CD14-positive monocyte (primary cell): ENCODE data around the gene PLCB2. TPM values are rescaled to one million over a fixed set of nuclear protein-coding genes. Genes with fewer than 3 reads are reported as not detected.
A peak's percentile ranks its signal among the peaks of the same experiment; 100 is the strongest.

Experiments used
- DNase-seq, 3 donors: peaks; one replicate each; pipeline ENCODE4 v3.0.0-alpha.2; 2011 to 2022
- H2AFZ ChIP-seq: 2 replicates; pipeline ENCODE4 v1.6.0; 2012; ENCODE audit warnings: mild to moderate bottlenecking, low read depth, low read length, inconsistent platforms; ENCODE audit not compliant: insufficient read depth, poor library complexity, severe bottlenecking
- H3K27ac ChIP-seq, 2 donors: 1 replicate in 1 of 2; 2 replicates in 1 of 2; pipeline ENCODE4 v1.5.1; 2012 to 2013; ENCODE audit warnings: low read length in 2 of 2, control low read depth in 1 of 2, inconsistent platforms in 1 of 2, low read depth in 1 of 2, mild to moderate bottlenecking in 1 of 2
- H3K27me3 ChIP-seq, 2 donors: one replicate each; pipeline versions ENCODE4 v1.6.0 to v1.6.1; 2011 to 2013; ENCODE audit warnings: low read length in 2 of 2; ENCODE audit not compliant: control insufficient read depth in 2 of 2, insufficient read depth in 2 of 2
- H3K36me3 ChIP-seq, 2 donors: replicated peaks in 1 of 2; 1 replicate in 1 of 2; 2 replicates in 1 of 2; pipeline versions ENCODE4 v1.5.1 to v1.6.1; 2012 to 2013; ENCODE audit warnings: low read length in 2 of 2, control low read depth in 1 of 2, inconsistent platforms in 1 of 2, mild to moderate bottlenecking in 1 of 2; ENCODE audit not compliant: insufficient read depth in 2 of 2, control insufficient read depth in 1 of 2
- H3K4me1 ChIP-seq, 2 donors: 1 replicate in 1 of 2; 2 replicates in 1 of 2; pipeline versions ENCODE4 v1.5.1 to v1.6.1; 2012 to 2013; ENCODE audit warnings: low read length in 2 of 2, control low read depth in 1 of 2, inconsistent platforms in 1 of 2, mild to moderate bottlenecking in 1 of 2, moderate library complexity in 1 of 2; ENCODE audit not compliant: insufficient read depth in 2 of 2, control insufficient read depth in 1 of 2
- H3K4me2 ChIP-seq: replicated peaks from 2 replicates; pipeline ENCODE3; 2012; ENCODE audit warnings: low read length, moderate library complexity, mild to moderate bottlenecking; ENCODE audit not compliant: poor library complexity, severe bottlenecking; ENCODE audit errors: extremely low read depth
- H3K4me3 ChIP-seq, 3 experiments: fragments of 200-600 bp in 1 of 3; sonication (generic) in 1 of 3; replicated peaks in 1 of 3; 1 replicate in 2 of 3; 2 replicates in 1 of 3; pipeline ENCODE4 v1.5.1; 2011 to 2013; ENCODE audit warnings: low read length in 3 of 3, mild to moderate bottlenecking in 3 of 3, control low read depth in 2 of 3, low read depth in 2 of 3, inconsistent platforms in 1 of 3, moderate library complexity in 1 of 3
- H3K79me2 ChIP-seq: 2 replicates; pipeline ENCODE4 v1.6.0; 2012; ENCODE audit warnings: mild to moderate bottlenecking, control low read depth, inconsistent platforms, low read length, moderate library complexity; ENCODE audit not compliant: insufficient read depth
- H3K9ac ChIP-seq: 2 replicates; pipeline ENCODE4 v1.6.0; 2017; ENCODE audit warnings: low read length, mild to moderate bottlenecking; ENCODE audit not compliant: insufficient read depth, poor library complexity, severe bottlenecking
- H3K9me3 ChIP-seq, 2 donors: replicated peaks in 1 of 2; 1 replicate in 1 of 2; 2 replicates in 1 of 2; pipeline versions ENCODE4 v1.5.1 to v1.6.1; 2012 to 2013; ENCODE audit warnings: low read length in 2 of 2, control low read depth in 1 of 2; ENCODE audit not compliant: control insufficient read depth in 1 of 2, insufficient read depth in 1 of 2
- H4K20me1 ChIP-seq: 2 replicates; pipeline ENCODE4 v1.6.0; 2012; ENCODE audit warnings: mild to moderate bottlenecking, low read length, control low read depth, moderate library complexity; ENCODE audit not compliant: insufficient read depth
- H3K27ac Mint-ChIP-seq, 7 donors: one replicate each; pipeline ENCODE4 v1.8.0; 2020; ENCODE audit warnings: mild to moderate bottlenecking in 7 of 7, mixed read lengths in 7 of 7, moderate library complexity in 6 of 7, inconsistent platforms in 2 of 7
- H3K27me3 Mint-ChIP-seq, 3 donors: one replicate each; pipeline ENCODE4 v1.8.0; 2021 to 2022; ENCODE audit warnings: low read depth in 3 of 3, mild to moderate bottlenecking in 3 of 3, mixed read lengths in 3 of 3, moderate library complexity in 3 of 3, inconsistent platforms in 1 of 3
- H3K36me3 Mint-ChIP-seq, 2 donors: one replicate each; pipeline ENCODE4 v1.8.0; 2020; ENCODE audit warnings: mixed read lengths in 2 of 2, inconsistent platforms in 1 of 2, mild to moderate bottlenecking in 1 of 2
- H3K4me1 Mint-ChIP-seq: one replicate; pipeline ENCODE4 v1.8.0; 2020; ENCODE audit warnings: mild to moderate bottlenecking, mixed read lengths
- H3K4me3 Mint-ChIP-seq, 2 donors: one replicate each; pipeline ENCODE4 v1.8.0; 2020; ENCODE audit warnings: mild to moderate bottlenecking in 2 of 2, mixed read lengths in 2 of 2, moderate library complexity in 1 of 2
- H3K9me3 Mint-ChIP-seq, 7 donors: one replicate each; pipeline ENCODE4 v1.8.0; 2020 to 2022; ENCODE audit warnings: mixed read lengths in 7 of 7, mild to moderate bottlenecking in 6 of 7, moderate library complexity in 6 of 7, inconsistent platforms in 2 of 7
- WGBS: methylation state at CpG from one replicate; pipeline ENCODE4 v1.1.5; 2013; ENCODE audit warnings: missing lambda C conversion rate; ENCODE audit not compliant: insufficient coverage; 5-methylcytosine and 5-hydroxymethylcytosine counted together
- intact Hi-C, 2 donors: fragments of 100-400 bp; cut with micrococcal nuclease; formaldehyde crosslinking; loops; one replicate each; pipeline versions ENCODE4 v1.15.0 to v1.15.1; 2023
- polyA plus RNA-seq, 3 donors: library from polyadenylated mRNA; depleted of rRNA in 1 of 3; unstranded in 2 of 3; stranded (reverse) in 1 of 3; fragments of 300-500 nt in 2 of 3; fragments of >200 nt in 1 of 3; fragmentation: Illumina TruSeq in 2 of 3; gene quantifications; 1 replicate in 2 of 3; 2 replicates in 1 of 3; pipeline ENCODE4 v1.2.3, GENCODE V29; 2012 to 2021
- TF ChIP-seq, protein P1 (sequence below): fragments of 200-600 bp; IDR thresholded peaks from one replicate; pipeline ENCODE4 v1.8.0; 2022; ENCODE audit warnings: antibody characterized with exemption, mild to moderate bottlenecking

PLCB2 gene
- polyA plus RNA-seq, 3 donors: 56.5 to 1,191 (median 74.5) TPM

DNA sequence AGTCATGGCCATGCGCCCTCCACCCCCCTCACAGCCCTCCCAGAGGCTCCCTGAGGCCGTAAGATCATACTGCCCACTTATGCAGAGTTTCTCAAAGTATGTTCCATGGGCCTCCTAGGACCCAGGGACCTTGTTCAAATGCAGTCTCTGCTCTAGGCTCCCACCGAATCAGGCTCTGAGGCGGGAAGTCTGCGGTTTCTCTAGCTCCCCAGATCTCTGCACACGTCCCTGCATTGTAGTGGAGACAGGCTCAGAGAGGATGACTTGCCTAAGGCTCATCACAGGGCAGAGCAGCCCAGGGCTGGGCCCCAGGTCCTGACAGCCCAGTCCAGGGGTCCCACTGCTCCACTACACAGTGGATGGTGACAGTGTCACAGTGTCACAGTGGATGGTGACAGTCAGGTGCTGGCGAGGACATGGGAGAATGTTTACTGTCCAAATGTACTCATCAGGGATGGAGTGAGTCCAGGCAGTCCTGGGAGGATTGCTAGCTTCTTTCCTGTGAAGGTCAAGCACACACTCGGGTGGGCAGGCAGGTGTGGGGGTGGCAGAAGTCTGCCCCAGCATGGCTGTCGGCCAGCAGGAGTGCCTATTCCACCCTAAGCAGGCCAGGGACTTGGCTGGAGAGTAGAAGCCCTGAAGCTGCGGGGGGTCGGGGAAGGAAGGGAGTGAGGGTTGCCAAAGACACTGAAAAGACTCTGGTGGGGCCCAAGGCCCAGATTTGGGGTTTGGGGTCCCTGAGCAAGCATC lies 37.3 kb downstream of the PLCB2 start:
- no peak for DNase-seq
- intact Hi-C loops: loop anchor here (5.0 to 10.0 kb wide), 3 partner anchors 223 to 486 kb away; partner anchors contain the start of gene FSIP1 (in 1 of the 2)
- Histone ChIP-seq H3K36me3 (no peaks in the 10 kb centered on the region), H2AFZ (no peak overlapping the region), H3K9me3 (no peaks in the 10 kb centered on the region), H3K27ac (no peak overlapping the region), H3K9ac (no peak overlapping the region), H3K4me3 (no peak overlapping the region), H3K4me2 (no peak overlapping the region), H3K27me3 (no peaks in the 10 kb centered on the region), H3K79me2 (no peaks in the 10 kb centered on the region), H3K4me1 (peaks cover 6 to 8% of the 10 kb centered on the region in 2 donors), H4K20me1 (no peaks in the 10 kb centered on the region)
- 87% methylated on average over 8 of the region's 11 CpGs for WGBS
- Mint-ChIP-seq H3K36me3 (no peaks in the 10 kb centered on the region), H3K4me3 (no peak overlapping the region), H3K9me3 (no peaks in the 10 kb centered on the region), H3K27ac (peak overlapping the region in 1 of 7 donors; percentile 86), H3K4me1 (peaks cover 10% of the 10 kb centered on the region), H3K27me3 (peaks cover 2 to 9% (median 3%) of the 10 kb centered on the region in 3 donors)
- TF ChIP-seq, protein P1, sequence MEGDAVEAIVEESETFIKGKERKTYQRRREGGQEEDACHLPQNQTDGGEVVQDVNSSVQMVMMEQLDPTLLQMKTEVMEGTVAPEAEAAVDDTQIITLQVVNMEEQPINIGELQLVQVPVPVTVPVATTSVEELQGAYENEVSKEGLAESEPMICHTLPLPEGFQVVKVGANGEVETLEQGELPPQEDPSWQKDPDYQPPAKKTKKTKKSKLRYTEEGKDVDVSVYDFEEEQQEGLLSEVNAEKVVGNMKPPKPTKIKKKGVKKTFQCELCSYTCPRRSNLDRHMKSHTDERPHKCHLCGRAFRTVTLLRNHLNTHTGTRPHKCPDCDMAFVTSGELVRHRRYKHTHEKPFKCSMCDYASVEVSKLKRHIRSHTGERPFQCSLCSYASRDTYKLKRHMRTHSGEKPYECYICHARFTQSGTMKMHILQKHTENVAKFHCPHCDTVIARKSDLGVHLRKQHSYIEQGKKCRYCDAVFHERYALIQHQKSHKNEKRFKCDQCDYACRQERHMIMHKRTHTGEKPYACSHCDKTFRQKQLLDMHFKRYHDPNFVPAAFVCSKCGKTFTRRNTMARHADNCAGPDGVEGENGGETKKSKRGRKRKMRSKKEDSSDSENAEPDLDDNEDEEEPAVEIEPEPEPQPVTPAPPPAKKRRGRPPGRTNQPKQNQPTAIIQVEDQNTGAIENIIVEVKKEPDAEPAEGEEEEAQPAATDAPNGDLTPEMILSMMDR: no peak

DNA sequence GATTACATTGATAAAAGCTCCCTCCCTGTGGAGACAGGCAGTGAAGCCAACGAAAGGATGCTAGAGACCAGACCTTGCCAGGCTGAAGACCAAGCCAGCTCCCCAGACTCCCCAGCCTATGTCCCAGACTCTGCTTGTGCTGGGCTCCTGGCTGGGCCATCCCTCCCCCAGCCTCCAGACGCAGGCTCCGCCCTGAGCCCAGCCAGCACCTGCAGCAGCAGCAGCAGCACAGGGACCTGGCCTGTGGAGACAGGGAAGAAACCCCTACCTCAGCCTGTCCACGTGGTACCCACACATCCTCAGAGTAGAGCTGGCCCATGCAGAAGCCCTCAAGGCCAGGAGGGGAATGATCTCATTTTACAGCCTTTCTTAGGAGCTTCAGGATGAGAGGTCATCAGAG lies 38.1 kb downstream of the PLCB2 start:
- no peaks in the 10 kb centered on the region for H3K36me3 ChIP-seq
- WGBS: 81% methylated on average over 4 of the region's 4 CpGs
- no peak overlapping the region for H3K4me3 Mint-ChIP-seq
- H2AFZ ChIP-seq: no peak overlapping the region
- H3K4me3 ChIP-seq: no peak overlapping the region
- H3K4me2 ChIP-seq: no peak overlapping the region
- H3K79me2 ChIP-seq: no peaks in the 10 kb centered on the region
- H3K4me1 ChIP-seq: no peaks in the 10 kb centered on the region
- H4K20me1 ChIP-seq: no peaks in the 10 kb centered on the region
- no peak for DNase-seq
- no peaks in the 10 kb centered on the region for H3K27me3 ChIP-seq
- H3K9ac ChIP-seq: no peak overlapping the region
- H3K27ac Mint-ChIP-seq: no peak overlapping the region
- no peaks in the 10 kb centered on the region for H3K36me3 Mint-ChIP-seq
- H3K27ac ChIP-seq: no peak overlapping the region
- peaks cover 7% of the 10 kb centered on the region for H3K4me1 Mint-ChIP-seq
- no peaks in the 10 kb centered on the region for H3K9me3 Mint-ChIP-seq
- intact Hi-C loops: loop anchor here (5.0 to 10.0 kb wide), 3 partner anchors 222 to 485 kb away; partner anchors contain the start of gene FSIP1 (in 1 of the 2)
- TF ChIP-seq, protein P1: no peak
- peaks cover 2 to 9% (median 3%) of the 10 kb centered on the region in 3 donors for H3K27me3 Mint-ChIP-seq
- H3K9me3 ChIP-seq: no peaks in the 10 kb centered on the region
